ENCODE results near the gene TBC1D32. TPM values are rescaled to one million over a fixed set of nuclear protein-coding genes. Genes with fewer than 3 reads are reported as not detected.

The TBC1D32 gene
- total RNA-seq, 1 experiment from 2014 or later = 9.0 TPM

- Histone ChIP-seq H3K4me2 (ENCODE audit: insufficient read depth, insufficient read length, low read length) (no peak overlapping the region), H3K23ac (ENCODE audit: insufficient read length, low read depth, low read length) (no peak overlapping the region), H3K4ac (ENCODE audit: low read depth, low read length) (no peak overlapping the region), H3T11ph (ENCODE audit: low read length) (no peak overlapping the region), H2BK5ac (ENCODE audit: insufficient read length, low read length) (no peak overlapping the region), H4K20me1 (ENCODE audit: control insufficient read depth, insufficient read depth, insufficient read length) (no peaks in the 10 kb centered on the region), H4K5ac (ENCODE audit: insufficient read length, low read depth, low read length) (no peak overlapping the region), H2BK12ac (ENCODE audit: insufficient read length, low read depth, low read length) (no peak overlapping the region), H3K4me1 (ENCODE audit: insufficient read depth, low read length) (no peaks in the 10 kb centered on the region; the same call in 1 of the 2 replicates), H3K18ac (ENCODE audit: insufficient read length, low read depth, low read length) (no peak overlapping the region), H2AK5ac (ENCODE audit: insufficient read length, low read length) (no peak overlapping the region), H2BK15ac (ENCODE audit: low read depth, low read length) (no peak overlapping the region), H3K79me1 (ENCODE audit: insufficient read depth, low read depth, low read length, poor library complexity, severe bottlenecking) (no peaks in the 10 kb centered on the region), H3K23me2 (ENCODE audit: insufficient read length, low read depth, low read length, poor library complexity, severe bottlenecking) (no peaks in the 10 kb centered on the region), H2BK20ac (ENCODE audit: low read depth, low read length, poor library complexity, severe bottlenecking) (no peak overlapping the region), H3K27me3 (ENCODE audit: insufficient read depth, low read length) (no peaks in the 10 kb centered on the region), H3K56ac (ENCODE audit: insufficient read length, low read depth, low read length) (no peak overlapping the region), H4K8ac (replicated peaks; ENCODE audit: insufficient read length, low read depth, low read length) (no peak overlapping the region), H2AFZ (ENCODE audit: low read length) (no peak overlapping the region), H3K79me2 (ENCODE audit: insufficient read depth, low read length) (no peaks in the 10 kb centered on the region), H4K91ac (ENCODE audit: insufficient read length, low read depth, low read length) (no peak overlapping the region), H3K9me3 (ENCODE audit: control insufficient read depth, low read depth, low read length) (no peaks in the 10 kb centered on the region), H2BK120ac (ENCODE audit: low read depth, low read length, poor library complexity, severe bottlenecking) (no peak overlapping the region), H3K14ac (ENCODE audit: insufficient read depth, low read length) (no peak overlapping the region), H3K27ac (ENCODE audit: insufficient read length, low read depth, low read length) (no peak overlapping the region), H3K9ac (ENCODE audit: extremely low read depth, insufficient read length, low read length) (no peak overlapping the region)
- H3K27ac Mint-ChIP-seq = no peak overlapping the region
- no peaks in the 10 kb centered on the region for H3K9me3 Mint-ChIP-seq
- peaks cover 4 to 6% of the 10 kb centered on the region in 2 experiments; a peak in 1 of 4 replicates for H3K4me1 Mint-ChIP-seq
- no peaks in the 10 kb centered on the region for H3K27me3 Mint-ChIP-seq (ENCODE audit: low read depth)
- H3K4me3 Mint-ChIP-seq = no peak overlapping the region
- no peak for DNase-seq
- H3K36me3 Mint-ChIP-seq (ENCODE audit: insufficient read depth in 1 of 3, low read depth in 3 of 3) = 0 out of 7 replicates have a peak, but pooled peaks cover 0 to 4% (median 0%) of the 10 kb centered on the region in 3 experiments
- TF ChIP-seq, protein P1, sequence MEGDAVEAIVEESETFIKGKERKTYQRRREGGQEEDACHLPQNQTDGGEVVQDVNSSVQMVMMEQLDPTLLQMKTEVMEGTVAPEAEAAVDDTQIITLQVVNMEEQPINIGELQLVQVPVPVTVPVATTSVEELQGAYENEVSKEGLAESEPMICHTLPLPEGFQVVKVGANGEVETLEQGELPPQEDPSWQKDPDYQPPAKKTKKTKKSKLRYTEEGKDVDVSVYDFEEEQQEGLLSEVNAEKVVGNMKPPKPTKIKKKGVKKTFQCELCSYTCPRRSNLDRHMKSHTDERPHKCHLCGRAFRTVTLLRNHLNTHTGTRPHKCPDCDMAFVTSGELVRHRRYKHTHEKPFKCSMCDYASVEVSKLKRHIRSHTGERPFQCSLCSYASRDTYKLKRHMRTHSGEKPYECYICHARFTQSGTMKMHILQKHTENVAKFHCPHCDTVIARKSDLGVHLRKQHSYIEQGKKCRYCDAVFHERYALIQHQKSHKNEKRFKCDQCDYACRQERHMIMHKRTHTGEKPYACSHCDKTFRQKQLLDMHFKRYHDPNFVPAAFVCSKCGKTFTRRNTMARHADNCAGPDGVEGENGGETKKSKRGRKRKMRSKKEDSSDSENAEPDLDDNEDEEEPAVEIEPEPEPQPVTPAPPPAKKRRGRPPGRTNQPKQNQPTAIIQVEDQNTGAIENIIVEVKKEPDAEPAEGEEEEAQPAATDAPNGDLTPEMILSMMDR (conservative IDR thresholded peaks at IDR 0.05) = no peak
- no CpG with 5 or more reads among the region's 3 CpGs for WGBS (ENCODE audit: extremely low coverage, insufficient read length, low lambda C conversion rate)
These were observed 128.7 kb downstream of the TBC1D32 start for GRCh38 chr6:121205569-121205968.
